ENCODE measurements around the gene DCANP1. TPM values are rescaled to one million over a fixed set of nuclear protein-coding genes. Genes with fewer than 3 reads are reported as not detected.

DCANP1 gene
- total and polyA plus RNA-seq, 2 donors (not counting 3 experiments of a cell fraction or from before 2014, with no cell fraction given): not detected

DNA sequence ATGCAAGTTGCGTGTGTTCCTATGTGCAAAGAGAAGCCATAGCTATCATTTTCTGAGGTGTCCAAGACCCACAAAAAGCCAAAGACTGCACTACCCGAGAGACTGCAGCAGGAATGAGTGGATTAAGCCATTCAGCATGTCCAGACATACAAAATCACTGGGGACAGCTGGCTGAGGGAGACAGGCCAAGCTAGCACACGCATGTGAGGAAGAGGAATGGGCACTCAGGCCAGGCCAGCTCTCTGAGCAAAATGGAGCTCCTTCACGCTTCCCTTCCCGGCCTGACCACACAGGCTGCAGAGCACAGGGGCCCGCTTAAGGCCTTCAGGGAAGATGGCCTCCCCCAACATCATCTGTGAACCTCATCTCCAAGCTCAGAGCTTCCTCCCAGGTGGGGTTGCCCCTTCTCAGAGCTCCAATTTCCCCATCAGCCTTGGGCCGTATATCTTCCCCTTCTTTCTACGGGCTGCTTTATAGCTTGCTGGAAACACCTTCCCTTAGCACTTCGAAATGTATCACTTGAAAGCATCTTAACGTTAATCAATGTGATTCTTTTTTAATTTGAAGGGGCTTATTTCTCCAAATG, 8.4 kb downstream of the DCANP1 start:
- Histone ChIP-seq H3K9me3 (replicated peaks; ENCODE audit: control insufficient read depth, insufficient read depth, low read length) (no peaks in the 10 kb centered on the region), H3K4me2 (ENCODE audit: insufficient read depth, low read length) (no peak overlapping the region), H4K20me1 (replicated peaks; ENCODE audit: control insufficient read depth, extremely low read depth, insufficient read depth, low read length) (no peaks in the 10 kb centered on the region), H3K4me3 (replicated peaks in 1 of 3; ENCODE audit: insufficient read depth in 1 of 3, low read depth in 1 of 3, low read length in 3 of 3) (no peak overlapping the region), H3K4me1 (ENCODE audit: control insufficient read depth, extremely low read depth, insufficient read depth, low read length) (no peaks in the 10 kb centered on the region), H3K79me2 (ENCODE audit: control insufficient read depth, insufficient read depth, low read length) (no peaks in the 10 kb centered on the region), H3K27ac (ENCODE audit: insufficient read depth, low read depth, low read length) (no peak overlapping the region), H3K9ac (replicated peaks; ENCODE audit: extremely low read depth, insufficient read depth, low read length) (no peak overlapping the region), H3K36me3 (ENCODE audit: control insufficient read depth in 2 of 2, extremely low read depth in 1 of 2, insufficient read depth in 2 of 2, low read length in 2 of 2) (no peaks in the 10 kb centered on the region), H2AFZ (ENCODE audit: low read depth, low read length) (no peak overlapping the region), H3K27me3 (ENCODE audit: control insufficient read depth in 2 of 2, insufficient read depth in 2 of 2, low read length in 2 of 2) (peaks cover 4 to 22% of the 10 kb centered on the region in 2 experiments), H3K9me1 (replicated peaks; ENCODE audit: control insufficient read depth, extremely low read depth, insufficient read depth, low read length) (no peaks in the 10 kb centered on the region)
- ChIA-PET POLR2A (no interaction called here), CTCF (interaction anchor here (0.8 to 6.6 kb wide), 6 partner anchors 13 to 122 kb away, joined by 3 to 44 read pairs (median 4); no protein-coding TSS in a partner anchor)
- intact Hi-C loops (cut with micrococcal nuclease) (no loop called here), dilution Hi-C loops (cut with MboI; ENCODE audit: extremely low pct_ligation_motif_present, low sequenced_read_pairs) (no loop called here)
- DNase-seq (ENCODE audit: low read depth, low spot score): no peak
- no peak for FAIRE-seq
- no TSS peak for BruUV-seq (replicated peaks)
- TF ChIP-seq FOS (IDR thresholded peaks at IDR 0.05; ENCODE audit: borderline replicate concordance, insufficient read depth, low read length) (no peak), POLR2A (IDR thresholded peaks at IDR 0.05; ENCODE audit: low read depth, low read length) (no peak), GATA2 (IDR thresholded peaks at IDR 0.05; ENCODE audit: insufficient read depth, insufficient read length, low read depth, low read length) (no peak), MYC (IDR thresholded peaks at IDR 0.05; ENCODE audit: low read depth, low read length) (no peak), JUN (IDR thresholded peaks at IDR 0.05; ENCODE audit: borderline replicate concordance, insufficient read depth, insufficient read length, low read depth) (no peak), EZH2 (IDR thresholded peaks at IDR 0.05; ENCODE audit: borderline replicate concordance, low read depth, low read length, severe bottlenecking) (no peak), POLR2AphosphoS5 (IDR thresholded peaks at IDR 0.05; ENCODE audit: insufficient read depth, low read depth, low read length) (no peak)
- TF ChIP-seq, protein P1, sequence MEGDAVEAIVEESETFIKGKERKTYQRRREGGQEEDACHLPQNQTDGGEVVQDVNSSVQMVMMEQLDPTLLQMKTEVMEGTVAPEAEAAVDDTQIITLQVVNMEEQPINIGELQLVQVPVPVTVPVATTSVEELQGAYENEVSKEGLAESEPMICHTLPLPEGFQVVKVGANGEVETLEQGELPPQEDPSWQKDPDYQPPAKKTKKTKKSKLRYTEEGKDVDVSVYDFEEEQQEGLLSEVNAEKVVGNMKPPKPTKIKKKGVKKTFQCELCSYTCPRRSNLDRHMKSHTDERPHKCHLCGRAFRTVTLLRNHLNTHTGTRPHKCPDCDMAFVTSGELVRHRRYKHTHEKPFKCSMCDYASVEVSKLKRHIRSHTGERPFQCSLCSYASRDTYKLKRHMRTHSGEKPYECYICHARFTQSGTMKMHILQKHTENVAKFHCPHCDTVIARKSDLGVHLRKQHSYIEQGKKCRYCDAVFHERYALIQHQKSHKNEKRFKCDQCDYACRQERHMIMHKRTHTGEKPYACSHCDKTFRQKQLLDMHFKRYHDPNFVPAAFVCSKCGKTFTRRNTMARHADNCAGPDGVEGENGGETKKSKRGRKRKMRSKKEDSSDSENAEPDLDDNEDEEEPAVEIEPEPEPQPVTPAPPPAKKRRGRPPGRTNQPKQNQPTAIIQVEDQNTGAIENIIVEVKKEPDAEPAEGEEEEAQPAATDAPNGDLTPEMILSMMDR (IDR thresholded peaks at IDR 0.05; ENCODE audit: extremely low read depth in 1 of 2, insufficient read depth in 1 of 2, low read depth in 1 of 2, low read length in 2 of 2): no peak
- TF ChIP-seq, protein P2, sequence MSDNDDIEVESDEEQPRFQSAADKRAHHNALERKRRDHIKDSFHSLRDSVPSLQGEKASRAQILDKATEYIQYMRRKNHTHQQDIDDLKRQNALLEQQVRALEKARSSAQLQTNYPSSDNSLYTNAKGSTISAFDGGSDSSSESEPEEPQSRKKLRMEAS (IDR thresholded peaks at IDR 0.05; ENCODE audit: insufficient read depth, insufficient read length): no peak

Measured in endothelial cell of umbilical vein (primary cell).